Measurements from ENCODE around the gene CLDN19.

DNA sequence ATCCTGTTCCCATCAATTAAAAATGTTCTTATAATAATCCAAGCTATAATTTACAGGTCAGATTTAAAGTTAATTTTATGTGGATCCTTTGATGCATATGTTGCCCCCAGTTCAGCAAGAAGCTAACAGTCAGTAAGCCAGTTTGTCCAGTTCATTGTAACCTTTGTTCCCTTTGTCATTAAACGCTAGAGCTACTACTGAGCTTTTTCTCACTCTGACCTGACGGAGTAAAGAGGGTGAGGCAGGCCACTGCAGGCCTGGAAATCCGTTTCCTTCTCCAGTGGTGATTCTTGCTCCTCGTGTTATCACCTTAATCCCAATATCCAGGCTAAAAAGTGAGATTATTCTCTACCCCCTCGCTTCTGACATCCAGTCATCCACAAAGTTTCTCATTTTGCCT, 47.6 kb downstream of the CLDN19 start:
- no peak for TF ChIP-seq POLR2A (IDR thresholded peaks at IDR 0.05)
- no peak for TF ChIP-seq CTCF (IDR thresholded peaks at IDR 0.05)
- TF ChIP-seq EP300 (IDR thresholded peaks at IDR 0.05) = no peak
- TF ChIP-seq POLR2AphosphoS5 (IDR thresholded peaks at IDR 0.05) = peak in 2 of 3 donors; percentile 24 to 58

Data from stomach (tissue), 4 donors.